Measurements from ENCODE around the gene GJA3. TPM values are rescaled to one million over a fixed set of nuclear protein-coding genes. Genes with fewer than 3 reads are reported as not detected.

Gene GJA3
- total RNA-seq, 1 donor from 2014 or later = not detected

DNA sequence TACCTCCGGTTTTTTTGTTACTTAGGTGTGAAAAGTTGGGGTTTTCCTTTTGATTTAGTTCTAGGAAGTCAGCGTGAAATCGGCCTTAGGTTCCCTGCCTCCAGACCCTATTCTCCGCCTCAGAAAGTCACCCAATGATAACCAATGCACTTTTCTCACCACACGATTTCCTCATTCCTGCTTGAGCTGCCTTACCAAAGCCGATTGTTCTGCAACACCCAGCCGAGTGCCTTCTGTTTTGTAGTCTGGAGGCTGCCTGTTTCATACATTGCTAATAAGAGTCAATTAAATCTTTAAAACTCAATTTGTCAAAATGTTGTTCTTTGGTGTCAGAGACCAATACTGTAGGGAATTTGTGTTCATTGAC lies 39.7 kb downstream of the GJA3 start:
- TF ChIP-seq, protein P1, sequence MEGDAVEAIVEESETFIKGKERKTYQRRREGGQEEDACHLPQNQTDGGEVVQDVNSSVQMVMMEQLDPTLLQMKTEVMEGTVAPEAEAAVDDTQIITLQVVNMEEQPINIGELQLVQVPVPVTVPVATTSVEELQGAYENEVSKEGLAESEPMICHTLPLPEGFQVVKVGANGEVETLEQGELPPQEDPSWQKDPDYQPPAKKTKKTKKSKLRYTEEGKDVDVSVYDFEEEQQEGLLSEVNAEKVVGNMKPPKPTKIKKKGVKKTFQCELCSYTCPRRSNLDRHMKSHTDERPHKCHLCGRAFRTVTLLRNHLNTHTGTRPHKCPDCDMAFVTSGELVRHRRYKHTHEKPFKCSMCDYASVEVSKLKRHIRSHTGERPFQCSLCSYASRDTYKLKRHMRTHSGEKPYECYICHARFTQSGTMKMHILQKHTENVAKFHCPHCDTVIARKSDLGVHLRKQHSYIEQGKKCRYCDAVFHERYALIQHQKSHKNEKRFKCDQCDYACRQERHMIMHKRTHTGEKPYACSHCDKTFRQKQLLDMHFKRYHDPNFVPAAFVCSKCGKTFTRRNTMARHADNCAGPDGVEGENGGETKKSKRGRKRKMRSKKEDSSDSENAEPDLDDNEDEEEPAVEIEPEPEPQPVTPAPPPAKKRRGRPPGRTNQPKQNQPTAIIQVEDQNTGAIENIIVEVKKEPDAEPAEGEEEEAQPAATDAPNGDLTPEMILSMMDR (IDR thresholded peaks at IDR 0.05; ENCODE audit: unreplicated experiment) = no peak
- H3K27ac Mint-ChIP-seq (ENCODE audit: unreplicated experiment) = no peak overlapping the region
- H3K36me3 Mint-ChIP-seq (ENCODE audit: low read depth, unreplicated experiment) = no peaks in the 10 kb centered on the region
- no peaks in the 10 kb centered on the region for H3K9me3 Mint-ChIP-seq (ENCODE audit: unreplicated experiment)
- no peak for DNase-seq (ENCODE audit: low spot score)
- peak overlapping the region; percentile 81 for H3K4me3 Mint-ChIP-seq (ENCODE audit: unreplicated experiment)
- peaks cover 2% of the 10 kb centered on the region for H3K27me3 Mint-ChIP-seq (ENCODE audit: unreplicated experiment)
- H3K4me1 Mint-ChIP-seq (ENCODE audit: unreplicated experiment) = peaks cover 7% of the 10 kb centered on the region

DNA sequence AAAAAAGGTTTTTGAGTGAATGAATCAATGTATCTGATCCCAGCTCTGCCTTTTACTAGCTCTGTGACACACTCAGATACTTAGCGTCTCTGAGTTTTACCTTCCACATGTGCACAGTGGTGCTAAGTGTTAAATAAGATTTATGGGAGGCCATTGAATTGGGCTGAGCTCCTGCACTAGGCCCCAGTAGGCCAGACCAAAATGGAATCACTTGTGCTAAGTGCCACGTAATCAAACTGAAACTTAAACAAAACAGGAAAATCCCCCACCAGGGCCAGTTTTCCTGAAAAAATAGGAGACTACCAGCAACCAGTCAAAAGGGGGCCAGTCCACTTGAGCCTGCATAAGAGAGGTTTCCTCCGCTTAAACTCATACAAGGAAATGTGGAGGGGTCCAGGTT lies 40.9 kb downstream of the GJA3 start:
- H3K4me1 Mint-ChIP-seq (ENCODE audit: unreplicated experiment) = peaks cover 7% of the 10 kb centered on the region
- peak overlapping the region; percentile 55 for H3K27ac Mint-ChIP-seq (ENCODE audit: unreplicated experiment)
- H3K4me3 Mint-ChIP-seq (ENCODE audit: unreplicated experiment) = peak overlapping the region; percentile 86
- no peak for DNase-seq (ENCODE audit: low spot score)
- H3K27me3 Mint-ChIP-seq (ENCODE audit: unreplicated experiment) = peaks cover 2% of the 10 kb centered on the region
- no peaks in the 10 kb centered on the region for H3K36me3 Mint-ChIP-seq (ENCODE audit: low read depth, unreplicated experiment)
- TF ChIP-seq, protein P1 (IDR thresholded peaks at IDR 0.05; ENCODE audit: unreplicated experiment) = no peak
- H3K9me3 Mint-ChIP-seq (ENCODE audit: unreplicated experiment) = no peaks in the 10 kb centered on the region

DNA sequence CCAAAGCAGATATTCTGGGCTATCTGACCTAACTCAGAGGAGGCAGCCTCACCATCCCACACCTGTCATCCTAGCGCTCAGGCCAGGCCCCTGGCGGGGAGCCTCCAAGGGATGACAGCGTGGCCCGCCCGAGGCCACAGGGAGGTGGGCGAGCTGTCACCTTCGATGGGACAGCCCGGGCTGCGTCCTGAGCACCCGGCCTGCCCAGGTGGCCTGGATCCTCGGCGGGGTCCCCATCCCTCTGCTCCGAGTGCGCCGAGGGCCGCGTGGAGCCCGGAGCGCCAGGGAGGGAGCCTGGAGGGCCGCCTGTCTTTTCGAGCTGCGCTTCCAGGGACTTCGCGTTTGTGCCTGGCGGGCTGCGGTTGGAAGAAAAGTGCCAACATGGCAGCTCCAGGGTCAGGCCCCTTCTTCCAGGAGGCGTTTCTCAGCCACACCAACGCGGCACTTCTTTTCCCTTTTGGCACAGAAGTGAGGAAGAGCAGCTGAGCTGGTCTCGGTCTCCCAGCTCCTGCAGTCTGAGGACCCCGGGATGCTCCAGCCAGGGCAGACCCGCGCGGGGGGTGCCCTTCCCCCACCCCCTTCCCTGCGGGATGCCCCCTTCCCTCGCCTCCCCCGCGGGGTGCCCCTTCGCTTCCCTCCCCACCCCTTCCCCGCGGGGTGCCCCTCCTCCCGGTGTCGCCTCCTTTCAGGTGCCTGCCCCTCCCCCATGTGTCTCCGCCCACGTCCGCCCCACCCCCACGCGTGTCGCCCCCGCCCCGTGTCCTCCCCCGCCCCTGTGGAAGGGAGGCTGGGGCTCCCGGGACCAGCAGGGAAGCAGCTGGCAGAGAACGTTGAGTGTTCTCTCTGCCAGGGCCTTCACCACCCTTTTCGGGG lies 42.3 kb downstream of the GJA3 start:
- Mint-ChIP-seq H3K36me3 (ENCODE audit: low read depth, unreplicated experiment) (no peaks in the 10 kb centered on the region), H3K27ac (ENCODE audit: unreplicated experiment) (no peak overlapping the region), H3K9me3 (ENCODE audit: unreplicated experiment) (no peaks in the 10 kb centered on the region), H3K27me3 (ENCODE audit: unreplicated experiment) (peaks cover 2% of the 10 kb centered on the region), H3K4me1 (ENCODE audit: unreplicated experiment) (peaks cover 7% of the 10 kb centered on the region), H3K4me3 (ENCODE audit: unreplicated experiment) (peak overlapping the region; percentile 59)
- TF ChIP-seq, protein P1 (IDR thresholded peaks at IDR 0.05; ENCODE audit: unreplicated experiment) = peak; percentile 31
- peak; percentile 34 for DNase-seq (ENCODE audit: low spot score)

DNA sequence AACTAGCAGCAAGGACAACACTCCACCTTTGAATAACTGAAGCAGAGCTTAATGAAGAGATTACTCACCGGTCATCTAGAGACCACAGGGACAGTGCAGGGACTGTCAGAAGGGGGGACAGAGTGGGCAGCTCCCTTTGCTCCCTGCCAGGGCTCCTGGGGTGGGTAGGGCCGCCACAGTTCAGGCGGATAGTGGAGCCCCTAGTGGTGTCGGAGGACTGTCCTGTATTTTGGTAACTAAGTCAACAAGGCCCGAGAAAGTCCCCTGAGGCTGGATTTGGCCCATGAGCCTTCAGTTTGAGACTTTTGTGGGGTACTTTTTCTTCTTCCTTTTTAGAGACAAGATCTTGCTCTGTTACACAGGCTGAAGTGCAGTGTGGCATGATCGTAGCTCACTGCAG lies 44.6 kb downstream of the GJA3 start:
- Mint-ChIP-seq H3K27me3 (ENCODE audit: unreplicated experiment) (peaks cover 2% of the 10 kb centered on the region), H3K4me1 (ENCODE audit: unreplicated experiment) (peaks cover 7% of the 10 kb centered on the region), H3K4me3 (ENCODE audit: unreplicated experiment) (no peak overlapping the region), H3K36me3 (ENCODE audit: low read depth, unreplicated experiment) (no peaks in the 10 kb centered on the region), H3K27ac (ENCODE audit: unreplicated experiment) (no peak overlapping the region), H3K9me3 (ENCODE audit: unreplicated experiment) (no peaks in the 10 kb centered on the region)
- DNase-seq (ENCODE audit: low spot score) = no peak
- TF ChIP-seq, protein P1 (IDR thresholded peaks at IDR 0.05; ENCODE audit: unreplicated experiment) = no peak

DNA sequence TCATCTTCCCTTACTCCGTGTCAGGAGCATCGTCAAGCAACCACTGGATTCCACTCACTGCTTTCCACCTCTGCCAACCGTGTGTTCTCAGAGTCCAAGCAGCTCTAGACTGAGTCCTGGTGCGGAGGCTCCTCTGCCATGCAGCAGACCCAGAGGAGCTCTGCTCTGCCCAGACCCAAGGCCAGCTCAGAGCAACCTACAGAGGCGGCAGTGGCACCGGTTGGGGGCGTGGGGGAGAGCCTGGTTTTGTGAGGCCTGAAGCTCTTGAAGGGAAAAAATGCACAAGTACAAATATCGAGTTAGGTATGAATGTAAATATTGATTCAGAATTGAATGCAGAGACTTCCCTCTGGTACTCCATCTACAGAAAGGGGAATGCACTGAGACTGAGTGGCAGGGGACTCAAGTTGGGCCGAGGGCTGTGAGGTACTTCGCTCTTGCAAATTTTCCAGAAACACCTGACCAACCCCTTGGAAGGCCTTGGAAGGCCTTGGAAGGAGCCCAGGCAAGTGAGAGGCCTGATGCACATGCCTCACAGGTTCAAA lies 46.7 kb downstream of the GJA3 start:
- no peaks in the 10 kb centered on the region for H3K4me1 Mint-ChIP-seq (ENCODE audit: unreplicated experiment)
- peaks cover 3% of the 10 kb centered on the region for H3K27me3 Mint-ChIP-seq (ENCODE audit: unreplicated experiment)
- TF ChIP-seq, protein P1 (IDR thresholded peaks at IDR 0.05; ENCODE audit: unreplicated experiment) = no peak
- DNase-seq (ENCODE audit: low spot score) = no peak
- H3K4me3 Mint-ChIP-seq (ENCODE audit: unreplicated experiment) = no peak overlapping the region
- no peaks in the 10 kb centered on the region for H3K36me3 Mint-ChIP-seq (ENCODE audit: low read depth, unreplicated experiment)
- H3K27ac Mint-ChIP-seq (ENCODE audit: unreplicated experiment) = no peak overlapping the region
- H3K9me3 Mint-ChIP-seq (ENCODE audit: unreplicated experiment) = no peaks in the 10 kb centered on the region
